Left ventricle myocardium superior (tissue), 1 donor: ENCODE measurements around the gene HNF4A. TPM values are rescaled to one million over a fixed set of nuclear protein-coding genes. Genes with fewer than 3 reads are reported as not detected.

Experiments
- ATAC-seq: fragments of 200-7000 bp; cut with Tn5 transposase; one replicate; pipeline ENCODE4 v1.9.1; 2020; ENCODE audit warnings: mild to moderate bottlenecking, moderate library complexity
- DNase-seq: peaks from one replicate; pipeline ENCODE4 v3.0.0-alpha.2; 2020
- intact Hi-C: fragments of 100-400 bp; cut with micrococcal nuclease; formaldehyde crosslinking; loops from one replicate; pipeline ENCODE4 v1.11.0; 2022
- total RNA-seq: library from RNA; stranded (reverse); fragmentation: NEBNext Ultra II Directional; extraction: Animal tissue kit (Norgen Biotek cat#: 25700); gene quantifications from one replicate; pipeline ENCODE4 v1.2.1, GENCODE V29; 2021
- donor health status: DM: no; HTN: yes; CAD: no; lungs with severe emphysema.

Gene HNF4A
- total RNA-seq, 1 donor from 2014 or later: not detected

DNA sequence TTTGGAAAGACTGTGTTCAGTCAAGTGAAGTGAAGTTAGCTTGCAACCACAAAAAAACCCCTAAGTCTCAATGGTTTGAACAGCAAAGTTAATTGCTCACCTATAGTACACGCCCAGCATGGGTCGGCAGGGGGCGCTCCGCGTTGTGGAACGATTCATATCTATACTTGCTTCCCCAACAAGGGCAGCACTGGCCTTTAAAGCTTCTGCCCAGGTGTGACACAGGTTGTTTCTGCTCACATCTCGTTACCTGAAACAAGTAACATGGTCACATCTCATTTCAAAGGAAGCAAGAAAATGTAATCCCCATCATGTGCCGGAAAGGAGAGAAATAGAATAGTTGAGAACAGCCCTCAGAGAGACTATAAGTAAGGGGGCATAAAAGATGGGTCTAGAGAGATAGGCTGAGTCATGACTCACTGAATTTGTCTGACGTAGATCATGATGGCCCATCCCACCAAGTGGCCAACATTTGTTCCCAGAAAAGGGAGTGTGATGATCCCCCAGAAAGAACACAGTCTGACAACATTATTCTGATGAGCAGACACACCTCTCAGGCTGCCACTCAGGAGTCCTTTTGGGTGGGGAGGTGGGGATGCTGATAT lies 29.0 kb downstream of the HNF4A start:
- peak; percentile 67 for ATAC-seq
- intact Hi-C loops: loop anchor here (10.0 kb wide), 1 partner anchor 230 kb away; no protein-coding TSS in a partner anchor

GRCh38 chr20:44388466-44389023 lies 33.0 kb downstream of the HNF4A start:
- peak; percentile 76 for ATAC-seq
- intact Hi-C loops: loop anchor here (10.0 kb wide), 1 partner anchor 226 kb away; no protein-coding TSS in a partner anchor

More for the DNA sequence above, 29.0 kb downstream of the HNF4A start:
- DNase-seq: peak; percentile 90

GRCh38 chr20:44389871-44390270 lies 34.4 kb downstream of the HNF4A start:
- ATAC-seq (no peak), DNase-seq (no peak)
- intact Hi-C loops: loop anchor here (10.0 kb wide), 1 partner anchor 225 kb away; no protein-coding TSS in a partner anchor

More at GRCh38 chr20:44388466-44389023, 33.0 kb downstream of the HNF4A start:
- DNase-seq: peak; percentile 76

DNA sequence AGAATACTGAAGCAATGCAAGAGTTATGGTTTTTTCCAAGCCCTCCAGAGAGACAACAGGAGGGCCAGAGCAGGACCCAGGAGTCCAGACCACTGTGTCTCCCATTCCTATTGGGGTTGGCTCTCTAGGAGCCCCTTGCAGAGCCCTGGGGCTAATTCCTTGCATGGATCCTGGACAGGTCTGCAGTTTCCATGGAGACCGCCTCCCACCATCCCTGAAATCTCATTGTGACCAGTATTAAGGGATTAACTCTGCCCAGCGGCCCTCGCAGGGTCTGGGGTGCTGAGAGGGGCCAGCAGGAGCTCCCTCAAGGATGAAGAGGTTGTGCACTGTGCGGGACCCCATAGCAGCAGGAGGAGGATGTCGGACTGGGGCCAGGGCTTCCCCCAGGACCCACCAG lies 34.8 kb downstream of the HNF4A start:
- intact Hi-C loops: no loop called here
- no peak for DNase-seq
- no peak for ATAC-seq

- intact Hi-C loops: no loop called here
- no peak for ATAC-seq
- no peak for DNase-seq
Measured at GRCh38 chr20:44392088-44392775, 36.7 kb downstream of the HNF4A start.

DNA sequence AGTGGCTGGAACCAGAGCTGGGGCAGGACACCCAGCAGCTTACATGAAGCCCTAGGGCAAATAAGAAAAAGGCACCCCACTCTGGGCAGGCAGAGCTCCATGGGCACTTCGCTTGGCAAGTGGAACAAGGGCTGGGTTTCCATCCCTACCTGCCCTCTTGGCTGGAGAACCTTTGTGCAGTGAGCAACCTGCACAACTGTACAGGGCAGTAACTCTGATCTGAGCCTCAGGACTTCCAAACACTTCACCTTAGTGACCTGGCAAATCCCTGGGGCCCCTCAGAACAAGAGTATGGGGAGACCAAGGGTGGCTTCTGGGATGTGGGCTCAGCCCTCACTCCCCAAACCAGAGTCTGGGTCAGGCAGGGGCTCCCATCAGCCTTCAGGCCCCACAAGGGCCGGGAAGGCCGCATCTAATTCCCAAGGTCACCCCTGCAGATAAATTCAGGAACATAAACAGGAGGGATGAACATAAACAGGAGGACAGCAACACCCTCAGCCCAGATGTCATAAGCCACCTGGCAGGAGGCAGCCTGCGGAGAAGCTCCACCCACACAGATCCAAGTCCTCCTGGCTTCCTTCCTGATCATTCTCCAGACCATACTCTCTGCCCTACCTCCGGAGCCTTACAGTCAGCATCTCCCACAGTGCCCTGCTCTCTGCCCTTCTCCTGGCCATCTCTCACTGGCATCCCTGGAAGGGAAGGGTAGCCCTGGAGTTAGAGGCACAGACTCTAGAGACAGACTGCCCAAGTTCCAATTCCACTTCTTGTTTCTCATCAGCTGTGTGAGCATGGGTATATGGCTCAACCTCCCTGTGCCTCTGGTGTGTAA lies 37.5 kb downstream of the HNF4A start:
- ATAC-seq (no peak), DNase-seq (no peak)
- intact Hi-C loops: no loop called here

DNA sequence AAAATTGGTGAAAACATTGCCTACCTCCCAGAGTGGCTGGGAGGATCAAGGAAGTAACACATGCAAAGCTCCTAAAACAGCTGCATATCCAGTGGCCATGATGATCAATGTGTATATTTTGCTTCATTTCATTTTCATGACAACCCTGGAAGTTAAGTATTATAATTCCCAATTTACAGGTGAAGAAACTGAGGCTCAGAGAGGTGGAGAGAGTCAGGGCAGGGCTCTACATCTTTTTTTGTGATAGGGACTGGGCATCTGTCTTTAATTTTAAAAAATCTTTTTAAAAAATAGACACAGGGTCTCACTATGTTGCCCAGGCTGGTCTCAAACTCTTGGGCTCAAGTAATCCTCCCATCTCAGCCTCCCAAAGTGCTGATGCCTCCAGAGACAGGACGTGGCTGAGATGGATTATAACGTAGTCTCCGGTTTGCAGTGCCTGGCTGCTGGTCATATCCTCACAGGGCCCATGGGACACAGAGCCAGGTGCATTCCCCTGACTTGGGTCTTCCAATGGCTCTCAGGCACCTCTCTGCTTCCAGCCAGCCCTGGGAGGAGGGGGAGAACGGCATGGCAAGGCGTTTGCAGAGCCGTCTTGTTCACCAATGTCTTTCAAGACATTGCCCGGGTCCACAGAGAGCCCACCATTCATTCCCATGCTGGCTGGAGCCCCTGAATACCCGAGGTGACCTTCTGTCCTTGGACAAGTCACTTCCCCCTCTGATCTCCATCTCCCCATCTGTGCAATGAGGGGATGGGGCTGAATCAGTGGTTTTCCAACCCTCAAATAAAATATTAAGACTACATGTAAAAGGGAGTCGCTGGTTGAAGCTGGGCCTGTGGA lies 38.3 kb downstream of the HNF4A start:
- ATAC-seq (no peak), DNase-seq (no peak)
- intact Hi-C loops: no loop called here

DNA sequence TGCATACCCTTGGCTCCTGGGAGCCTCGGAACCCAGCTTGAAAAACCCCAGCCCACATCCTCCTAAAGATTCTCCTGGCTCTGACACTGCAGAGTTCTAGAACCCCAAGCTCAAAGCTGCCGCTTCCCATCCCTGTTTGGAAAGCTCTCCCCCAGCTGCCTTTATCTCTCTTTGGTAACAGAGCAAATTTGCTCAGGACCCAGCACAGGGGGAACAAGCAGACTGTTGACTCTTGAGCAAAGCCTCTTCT lies 38.9 kb downstream of the HNF4A start:
- ATAC-seq (no peak), DNase-seq (no peak)
- intact Hi-C loops: no loop called here

GRCh38 chr20:44394702-44395460 lies 39.4 kb downstream of the HNF4A start:
- ATAC-seq (no peak), DNase-seq (no peak)
- intact Hi-C loops: no loop called here

- intact Hi-C loops: no loop called here
- ATAC-seq (no peak), DNase-seq (no peak)
Measured at GRCh38 chr20:44395461-44396340, 40.2 kb downstream of the HNF4A start.

- no peak for ATAC-seq
- intact Hi-C loops: no loop called here
- DNase-seq: no peak
Measured at GRCh38 chr20:44396369-44397130, 41.1 kb downstream of the HNF4A start.

GRCh38 chr20:44398335-44398734 lies 42.8 kb downstream of the HNF4A start:
- intact Hi-C loops: no loop called here
- DNase-seq: no peak

GRCh38 chr20:44399446-44399845 lies 43.9 kb downstream of the HNF4A start:
- intact Hi-C loops: no loop called here
- ATAC-seq (no peak), DNase-seq (no peak)

More at GRCh38 chr20:44398335-44398734, 42.8 kb downstream of the HNF4A start:
- no peak for ATAC-seq

- intact Hi-C loops: no loop called here
- no peak for DNase-seq
- ATAC-seq: no peak
Measured at GRCh38 chr20:44400671-44400969, 45.1 kb downstream of the HNF4A start.

DNA sequence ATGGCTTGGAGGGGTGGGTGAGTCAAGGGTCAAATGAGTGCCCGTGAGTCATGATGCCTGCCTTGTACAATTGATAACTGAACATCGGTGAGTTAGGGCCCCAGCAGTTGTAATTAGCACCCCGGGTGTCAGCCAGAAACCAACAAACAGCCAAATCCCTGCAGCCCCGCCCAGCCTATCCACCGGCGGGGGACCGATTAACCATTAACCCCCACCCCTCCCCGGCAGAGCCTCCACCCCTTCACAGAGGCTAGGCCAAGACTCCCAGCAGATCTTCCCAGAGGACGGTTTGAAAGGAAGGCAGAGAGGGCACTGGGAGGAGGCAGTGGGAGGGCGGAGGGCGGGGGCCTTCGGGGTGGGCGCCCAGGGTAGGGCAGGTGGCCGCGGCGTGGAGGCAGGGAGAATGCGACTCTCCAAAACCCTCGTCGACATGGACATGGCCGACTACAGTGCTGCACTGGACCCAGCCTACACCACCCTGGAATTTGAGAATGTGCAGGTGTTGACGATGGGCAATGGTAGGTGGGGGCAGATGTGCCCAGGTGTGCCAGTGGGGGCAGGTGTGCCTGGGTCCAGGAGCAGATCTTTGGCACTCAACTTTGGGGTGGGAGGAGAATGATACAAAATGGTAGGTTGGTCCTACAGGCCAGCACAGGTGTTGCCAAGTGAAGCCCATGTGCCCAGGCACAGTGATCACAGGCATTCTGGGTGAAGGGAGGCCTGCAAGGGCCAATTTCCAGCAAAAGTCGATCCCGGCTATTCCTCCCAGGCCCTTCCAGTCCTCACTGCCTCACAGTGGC lies 45.7 kb downstream of the HNF4A start:
- ATAC-seq (no peak), DNase-seq (no peak)
- intact Hi-C loops: no loop called here

- no peak for DNase-seq
- intact Hi-C loops: no loop called here
- ATAC-seq: no peak
Measured at GRCh38 chr20:44401770-44402390, 46.4 kb downstream of the HNF4A start.
